DMS 273 (cell line): ENCODE measurements around the gene FRY.
"Not testable (repeated sequence)": the region's sequence is repeated elsewhere in the genome, so short reads cannot be mapped to it uniquely, and the experiment has no call there.

Source experiments
- DNase-seq: peaks from one replicate; lab custom pipeline; 2025; ENCODE audit not compliant: unreplicated experiment; lab: John Stamatoyannopoulos, UW

FRY gene

DNA sequence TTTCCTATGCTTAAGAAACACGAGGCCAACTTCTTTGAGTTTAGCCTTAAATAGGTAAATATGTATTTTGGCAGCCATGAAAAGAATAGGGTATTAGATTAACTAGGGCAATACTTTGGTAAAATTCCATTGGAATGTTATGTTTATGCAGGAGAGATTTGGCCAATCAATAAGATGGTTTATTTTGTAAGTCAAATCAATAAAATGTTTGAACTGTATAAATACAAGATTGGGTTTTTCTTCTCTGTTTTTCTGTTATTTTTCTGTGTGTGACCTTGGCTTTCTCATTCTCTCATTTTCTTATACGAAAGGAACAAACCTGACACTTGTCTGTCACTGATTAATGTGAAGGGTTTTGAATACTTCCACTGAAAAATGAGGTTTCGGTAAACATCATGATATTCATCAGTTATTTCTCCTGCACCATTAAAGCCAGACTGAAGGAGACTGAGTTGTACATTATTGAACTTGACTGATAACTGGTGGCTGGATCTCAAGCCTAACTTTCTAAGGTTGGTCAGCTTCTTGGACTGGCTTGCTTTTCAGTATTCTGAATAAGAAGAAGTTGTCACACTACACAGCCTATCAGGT lies 8.6 kb downstream of the FRY start:
- DNase-seq = no peak

DNA sequence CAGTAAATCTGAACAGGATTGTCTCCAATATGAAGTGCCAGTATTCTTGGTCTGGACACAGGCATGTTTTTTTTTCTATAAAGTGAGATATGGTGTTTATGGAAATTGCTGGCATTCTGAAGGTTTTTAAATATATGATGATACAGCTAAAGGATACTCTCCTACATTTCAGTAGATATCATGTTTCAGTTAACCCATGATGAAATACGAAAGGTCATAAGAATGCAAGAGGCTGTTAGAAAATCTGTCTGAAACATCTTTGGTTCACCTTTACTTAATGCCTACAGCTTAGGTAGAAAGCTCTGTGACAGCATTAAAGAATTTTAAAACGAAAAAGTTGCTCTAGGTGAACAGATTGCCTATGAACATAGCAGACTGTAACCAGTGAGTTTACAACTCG lies 9.1 kb downstream of the FRY start:
- no peak for DNase-seq

DNA sequence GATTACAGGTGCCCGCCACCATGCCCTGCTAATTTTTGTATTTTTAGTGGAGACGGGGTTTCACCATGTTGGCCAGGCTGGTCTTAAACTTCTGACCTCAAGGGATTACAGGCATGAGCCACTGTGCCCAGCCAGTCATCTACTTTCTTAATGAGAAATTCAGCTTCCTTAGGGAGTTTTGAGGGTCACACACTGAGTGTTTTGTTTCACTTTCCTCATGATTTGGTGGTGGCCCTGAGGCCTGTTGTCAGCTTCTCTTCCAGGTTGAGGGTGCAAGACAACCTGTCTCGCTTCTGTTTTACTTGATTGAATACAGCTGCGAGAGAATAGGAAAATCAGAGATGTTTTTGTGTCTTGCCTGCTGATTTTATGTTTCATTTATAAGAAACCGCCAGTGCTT lies 9.9 kb downstream of the FRY start:
- DNase-seq = no peak

DNA sequence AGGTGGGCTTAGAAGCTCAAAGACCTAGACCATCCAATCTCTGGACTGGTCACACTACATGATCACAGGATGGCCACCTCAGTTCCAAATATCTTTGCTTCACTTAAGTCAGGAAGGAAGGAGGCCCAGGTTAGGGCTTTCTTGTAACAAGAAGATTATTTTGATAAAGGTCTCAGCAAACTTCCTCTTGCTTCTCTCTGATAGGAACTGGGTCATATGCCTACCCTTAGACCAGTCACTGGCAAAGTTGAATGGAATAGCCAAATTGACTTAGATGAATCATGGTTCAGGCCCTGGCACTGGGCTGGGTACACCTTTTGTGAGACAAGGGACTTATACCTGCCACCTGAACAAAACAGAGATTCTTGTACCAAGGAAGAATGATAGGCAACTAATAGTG lies 11.0 kb downstream of the FRY start:
- DNase-seq = no peak

DNA sequence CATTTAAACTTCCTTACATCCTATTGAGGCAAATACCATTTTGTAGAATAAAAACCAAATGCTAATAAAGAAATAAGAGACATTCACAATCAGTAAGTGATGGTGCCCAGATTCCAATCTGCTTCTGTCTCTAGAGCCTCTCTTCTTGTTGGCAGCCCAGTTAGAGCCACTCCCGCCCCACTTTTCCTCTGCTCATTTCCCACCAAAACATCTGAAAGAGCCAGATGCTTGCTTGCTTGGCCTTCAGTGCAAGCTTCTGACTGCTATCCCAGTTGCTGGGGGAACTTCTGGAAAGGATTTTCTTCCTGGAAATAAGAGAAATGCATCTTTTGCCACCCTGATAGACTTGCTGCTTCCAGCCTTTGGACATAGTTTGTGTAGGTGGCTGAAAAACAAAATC lies 12.9 kb downstream of the FRY start:
- DNase-seq = no peak

DNA sequence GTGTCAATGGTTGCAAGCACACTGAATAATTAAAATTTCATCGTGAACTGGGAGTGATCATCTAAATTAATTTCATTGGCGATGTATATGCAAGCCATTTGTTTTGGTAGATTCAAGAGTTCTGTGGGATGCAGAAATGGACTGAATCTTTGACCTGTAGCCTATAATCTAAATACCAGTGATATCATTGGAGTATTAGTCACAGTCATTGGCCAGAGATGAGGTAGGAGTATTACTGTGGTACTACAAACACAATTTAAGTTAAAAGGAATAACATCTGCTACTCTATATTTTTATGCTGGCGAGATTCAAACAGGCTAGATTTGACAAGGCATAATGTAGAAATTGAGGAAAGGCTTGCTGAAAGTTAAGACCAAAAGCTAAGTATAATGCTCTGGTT lies 14.0 kb downstream of the FRY start:
- no peak for DNase-seq

DNA sequence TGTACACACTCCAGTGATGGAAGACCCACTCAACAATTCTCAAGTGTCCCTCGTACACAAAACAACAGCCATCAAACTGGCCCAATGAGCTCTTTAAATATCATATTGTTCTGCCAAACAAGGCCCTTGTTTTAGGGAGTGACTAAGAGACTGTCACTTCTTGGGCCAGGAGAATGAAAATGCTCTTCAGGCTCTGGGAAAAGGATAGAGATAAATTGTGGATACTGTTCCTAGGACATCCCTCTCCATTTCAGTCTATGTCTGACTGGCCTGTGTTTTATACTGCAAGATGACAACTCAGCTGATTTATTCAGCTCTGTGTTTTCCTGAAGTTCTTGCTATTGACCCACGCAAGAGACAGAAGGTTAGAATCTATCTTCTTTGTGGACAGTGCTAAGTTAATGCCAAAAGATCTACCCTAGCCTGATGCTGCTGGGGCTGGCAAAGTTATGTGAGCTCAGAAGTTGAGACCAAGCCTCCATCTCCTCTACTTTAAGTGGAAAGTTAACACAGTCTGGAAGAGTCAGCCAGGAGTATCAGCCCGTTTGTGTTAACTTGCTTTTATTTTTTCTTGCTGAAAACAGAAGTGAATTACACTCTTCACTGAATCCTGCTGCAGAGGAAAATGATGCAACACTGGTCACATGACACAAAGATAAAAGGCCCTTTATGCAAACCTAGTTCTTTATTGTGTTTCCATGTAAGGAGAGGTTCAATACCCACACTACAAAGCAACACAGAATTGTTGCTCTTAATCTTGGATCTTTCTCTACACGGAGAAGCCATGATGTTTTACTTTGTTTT lies 14.6 kb downstream of the FRY start:
- peak; percentile 35 for DNase-seq

DNA sequence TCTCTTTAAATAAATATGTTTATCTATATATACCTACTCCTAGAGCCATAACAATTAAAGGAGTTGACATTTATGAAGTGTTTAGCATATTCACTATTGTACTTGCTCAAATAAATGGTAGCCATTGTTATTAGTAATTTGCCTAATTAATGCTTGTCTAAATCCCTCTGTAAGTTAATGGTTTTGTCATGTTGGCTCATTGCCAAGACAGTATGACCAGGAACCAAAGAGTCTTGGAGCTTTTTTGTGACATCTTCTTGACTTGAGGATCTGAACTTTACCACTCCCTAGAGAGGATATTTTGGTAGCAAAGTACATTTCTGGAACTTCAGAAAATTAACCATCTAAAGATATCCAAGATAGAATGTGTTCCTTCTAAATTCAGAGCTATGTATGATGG lies 15.5 kb downstream of the FRY start:
- peak; percentile 2 for DNase-seq

DNA sequence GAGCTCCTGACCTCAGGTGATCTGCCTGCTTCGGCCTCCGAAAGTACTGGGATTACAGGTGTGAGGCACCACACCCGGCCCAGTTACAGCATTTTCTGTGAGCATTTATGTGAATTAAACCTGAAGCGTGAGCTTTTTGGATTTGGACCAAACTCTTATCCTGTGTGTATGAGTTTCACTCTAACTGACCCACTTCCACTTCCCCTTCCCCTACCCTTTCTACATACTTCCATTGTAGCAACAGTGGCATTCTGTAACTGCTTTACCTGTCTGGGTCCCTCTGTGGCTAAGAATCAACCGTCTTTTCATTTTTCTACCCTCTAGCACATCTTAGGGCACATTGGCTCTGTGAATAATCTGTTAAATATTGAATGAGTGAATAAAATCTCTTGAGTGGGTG lies 16.2 kb downstream of the FRY start:
- DNase-seq = no peak

DNA sequence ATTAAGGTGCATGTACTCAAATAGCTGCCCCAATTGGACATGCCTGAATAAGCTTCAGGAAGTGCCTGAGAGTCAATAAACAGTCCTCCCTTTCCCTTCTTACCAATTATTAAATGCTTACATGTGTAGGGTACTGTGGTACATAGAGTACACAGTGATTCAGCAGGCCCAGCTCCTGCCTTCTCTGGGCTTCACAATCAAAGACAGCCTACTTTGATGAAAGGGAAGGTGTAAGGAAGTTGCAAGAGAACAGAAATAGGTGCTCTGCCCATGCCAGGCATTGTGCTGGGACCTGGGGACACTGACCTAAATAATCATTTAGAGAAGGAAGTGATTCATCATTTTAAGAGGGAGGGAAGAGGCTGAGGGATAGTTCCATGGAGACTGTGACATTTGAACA lies 17.2 kb downstream of the FRY start:
- DNase-seq = no peak

DNA sequence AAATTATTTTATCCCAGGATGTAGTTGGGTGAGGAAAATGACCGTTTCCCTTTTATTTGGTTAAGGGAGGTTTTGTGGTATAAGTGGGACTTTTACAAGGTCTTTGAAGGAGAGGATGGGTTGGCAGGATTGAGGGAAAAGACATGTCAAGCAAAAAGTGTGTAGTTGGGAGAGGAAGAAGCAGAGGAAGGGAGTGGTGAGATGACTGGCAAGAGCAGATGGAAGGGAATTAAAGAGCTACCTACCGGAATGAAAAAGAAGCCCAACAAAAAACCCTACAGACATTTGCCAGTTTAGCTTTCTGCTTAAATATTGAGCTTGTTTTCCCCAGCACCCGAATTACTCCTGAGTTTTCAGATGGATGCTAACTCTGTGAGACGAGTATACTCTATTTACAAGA lies 19.6 kb downstream of the FRY start:
- no peak for DNase-seq

DNA sequence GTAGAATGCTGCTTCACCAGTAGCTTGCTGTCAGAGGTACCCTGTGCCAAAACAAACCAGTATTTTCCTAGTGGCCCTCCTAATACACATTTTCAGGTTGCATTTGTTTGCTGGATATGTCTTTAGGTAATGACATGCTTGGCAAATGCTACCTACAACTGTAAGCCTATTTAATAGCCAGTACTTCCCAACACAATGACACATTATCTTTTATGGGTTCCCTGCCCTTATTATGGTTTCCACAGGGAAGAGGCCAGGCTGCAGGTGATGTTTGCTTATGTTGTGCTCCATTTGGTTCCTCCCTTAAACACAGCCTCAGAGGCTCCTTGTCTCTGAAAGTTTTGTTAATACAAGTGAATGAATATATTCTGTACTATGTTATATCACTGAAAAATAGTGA lies 24.7 kb downstream of the FRY start:
- DNase-seq = no peak

DNA sequence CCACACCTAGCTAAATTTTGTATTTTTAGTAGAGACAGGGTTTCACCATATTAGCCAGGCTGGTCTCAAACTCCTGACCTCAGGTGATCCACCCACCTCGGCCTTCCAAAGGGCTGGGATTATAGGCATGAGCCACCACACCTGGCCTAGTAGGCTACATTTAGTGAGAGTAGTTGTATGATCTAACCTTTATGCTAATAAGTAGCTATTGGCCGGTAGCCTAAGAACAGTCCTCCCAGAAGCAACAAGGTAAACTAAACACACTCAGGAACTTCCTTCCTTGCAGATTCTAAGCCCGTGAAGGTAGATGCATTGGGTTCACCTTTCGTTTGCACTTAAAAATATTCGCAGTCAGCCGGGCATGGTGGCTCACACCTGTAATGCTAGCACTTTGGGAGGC lies 25.8 kb downstream of the FRY start:
- DNase-seq = not testable (repeated sequence)

DNA sequence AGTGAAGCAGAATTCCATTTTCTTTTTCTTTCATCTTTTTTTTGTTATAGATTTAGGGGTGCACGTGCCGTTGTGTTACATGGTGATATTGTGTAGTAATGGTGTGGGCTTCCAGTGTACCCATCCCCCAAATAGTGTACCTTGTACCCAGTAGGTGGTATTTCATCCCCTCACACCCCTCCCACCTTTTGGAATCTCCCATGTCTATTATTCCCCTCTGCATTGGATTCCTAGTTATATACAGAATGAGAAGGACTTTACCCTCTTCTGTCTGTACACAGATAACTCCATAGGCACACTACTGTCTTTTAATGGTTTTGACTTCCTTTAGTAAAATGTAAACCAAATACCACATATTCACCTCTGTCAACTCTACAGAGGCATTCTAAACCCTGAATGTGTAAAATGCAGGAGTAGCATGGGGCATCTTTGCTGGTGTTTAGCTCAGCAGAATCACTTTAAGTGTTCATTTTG lies 28.0 kb downstream of the FRY start:
- DNase-seq = no peak

DNA sequence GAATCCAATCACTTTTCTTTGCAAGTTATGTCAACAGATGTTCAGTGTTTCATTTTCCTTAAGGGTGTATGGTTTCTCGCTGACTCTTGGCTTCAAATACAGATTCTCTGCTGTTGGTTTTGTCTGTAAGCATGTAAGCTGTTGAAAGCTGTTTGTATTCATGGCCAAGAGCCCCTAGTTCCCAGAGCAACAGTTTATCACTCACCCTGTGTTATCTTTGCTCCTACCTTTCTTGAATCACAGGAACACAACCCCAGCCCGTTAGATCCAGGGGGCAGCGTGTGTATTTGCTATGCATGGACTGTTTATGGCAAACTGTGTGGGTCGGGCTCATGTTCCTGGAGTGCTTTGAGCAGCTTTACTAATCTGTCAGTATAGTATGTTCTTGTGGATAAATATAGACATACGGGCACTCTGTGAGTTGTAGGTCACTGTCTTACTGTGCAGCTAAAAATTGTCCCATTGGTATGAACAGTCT lies 28.9 kb downstream of the FRY start:
- DNase-seq = peak; percentile 14

DNA sequence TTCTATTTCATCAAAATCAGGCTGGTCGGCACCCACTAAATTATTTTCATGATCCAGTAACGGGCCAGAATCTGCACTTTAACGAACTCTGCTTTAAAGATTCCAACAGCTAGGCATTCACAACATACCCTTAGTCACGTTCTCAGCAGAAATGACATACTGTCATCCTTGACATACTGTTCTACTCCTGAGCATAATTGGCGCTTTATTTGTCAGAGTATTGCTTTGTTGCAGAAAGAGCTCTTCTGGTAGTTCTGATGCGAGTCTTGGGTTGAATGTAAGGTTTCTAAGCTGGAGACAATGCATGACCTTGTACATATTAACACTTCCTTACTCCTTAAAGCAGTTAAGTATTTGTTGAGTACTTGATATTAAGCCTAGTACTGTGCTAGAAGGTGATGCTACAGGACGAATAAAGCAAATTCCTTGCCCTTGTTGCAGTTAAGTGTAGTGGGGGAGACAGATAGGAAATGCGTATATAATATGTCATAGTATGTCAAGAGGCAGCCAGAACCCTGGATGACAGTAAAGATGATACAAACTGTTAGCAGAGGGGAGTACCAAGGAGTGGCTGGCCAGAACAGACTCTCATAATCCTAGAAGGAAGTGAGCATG lies 32.2 kb downstream of the FRY start:
- no peak for DNase-seq

DNA sequence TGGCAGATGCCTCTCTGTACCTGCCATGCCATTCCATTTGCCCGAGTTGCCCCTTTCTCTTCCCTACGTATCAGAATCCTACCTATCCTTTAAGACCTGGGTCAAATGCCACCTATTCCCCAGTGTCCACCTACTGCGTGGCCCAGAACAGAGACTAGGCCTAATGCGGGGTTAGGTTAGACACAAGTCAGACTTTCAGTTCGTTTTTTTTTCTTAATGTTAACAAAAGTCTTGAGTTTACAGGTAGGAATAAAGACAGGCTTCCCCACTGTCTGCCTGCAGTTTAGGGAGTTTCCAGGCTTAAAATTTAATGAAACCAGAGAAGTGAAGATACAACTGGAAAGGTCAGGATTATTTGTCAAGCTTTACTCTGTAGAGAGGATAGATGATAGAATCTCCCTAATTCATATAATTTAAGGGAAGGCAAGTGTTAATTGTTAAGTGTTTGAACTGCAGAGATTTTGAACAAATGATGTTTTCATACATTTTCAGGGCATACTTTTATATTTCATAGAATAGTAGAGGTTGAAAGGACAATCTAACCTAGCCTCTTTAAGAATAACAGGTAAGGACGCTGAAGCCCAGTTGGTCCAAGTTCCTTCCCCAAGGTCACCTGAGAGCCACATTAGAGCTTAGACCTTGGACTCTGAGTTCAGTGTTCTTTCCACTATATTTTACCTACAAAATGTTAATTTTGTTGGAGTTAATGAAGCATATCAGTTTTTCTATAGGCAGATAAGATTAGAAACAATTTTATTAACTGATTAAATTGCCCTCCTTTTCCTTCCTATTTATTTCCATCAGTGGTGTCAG lies 35.8 kb downstream of the FRY start:
- DNase-seq = no peak

DNA sequence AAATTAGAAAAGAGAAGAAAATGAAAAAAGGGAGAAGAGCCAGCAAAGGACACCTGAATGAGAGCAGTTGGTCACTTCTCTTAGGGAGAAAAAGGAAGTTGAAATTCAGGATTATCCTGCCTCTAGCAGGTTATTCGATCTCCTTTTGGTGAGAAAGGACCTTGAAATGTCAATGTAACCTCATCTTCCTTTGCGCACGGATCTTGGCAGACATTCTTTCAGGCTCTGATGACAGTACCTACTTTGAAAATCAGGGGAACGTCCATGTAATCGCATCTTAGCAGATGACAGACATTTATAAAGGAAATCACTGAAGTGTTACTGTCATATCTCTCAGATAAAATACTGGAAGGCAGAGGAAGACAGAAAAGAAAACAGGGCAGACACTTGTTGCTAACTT lies 36.7 kb downstream of the FRY start:
- DNase-seq = no peak

DNA sequence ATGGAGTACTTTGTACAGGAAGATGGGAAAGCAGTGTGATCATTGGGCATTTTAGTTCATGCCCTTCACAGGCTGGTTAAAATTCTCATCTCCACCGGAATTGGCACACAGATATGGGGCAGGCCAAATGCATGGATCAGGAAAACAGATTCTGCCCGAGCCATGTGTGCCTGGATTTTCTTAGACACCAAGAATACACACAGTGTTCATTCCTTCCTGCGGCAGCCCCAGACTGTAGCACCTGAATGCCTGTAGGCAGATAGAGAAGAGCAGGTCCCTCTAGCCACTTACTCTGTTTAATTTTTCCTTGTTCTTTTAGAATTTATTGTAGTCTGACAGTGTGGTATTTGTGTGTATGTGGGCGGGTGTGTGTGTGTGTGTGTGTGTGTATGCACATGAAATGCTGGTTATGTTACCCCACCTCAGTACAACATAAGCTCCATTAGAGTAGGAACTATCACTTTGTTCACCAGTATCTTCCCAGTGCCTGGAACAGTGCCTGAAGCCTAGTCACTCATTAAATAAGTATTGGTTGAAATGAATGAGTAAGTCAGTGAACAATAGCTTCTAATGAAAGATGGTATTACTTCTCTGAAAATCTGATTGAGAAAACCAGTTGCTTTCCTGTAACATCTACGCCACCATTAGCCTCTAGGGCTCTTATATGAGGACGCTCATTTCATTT lies 41.7 kb downstream of the FRY start:
- no peak for DNase-seq

DNA sequence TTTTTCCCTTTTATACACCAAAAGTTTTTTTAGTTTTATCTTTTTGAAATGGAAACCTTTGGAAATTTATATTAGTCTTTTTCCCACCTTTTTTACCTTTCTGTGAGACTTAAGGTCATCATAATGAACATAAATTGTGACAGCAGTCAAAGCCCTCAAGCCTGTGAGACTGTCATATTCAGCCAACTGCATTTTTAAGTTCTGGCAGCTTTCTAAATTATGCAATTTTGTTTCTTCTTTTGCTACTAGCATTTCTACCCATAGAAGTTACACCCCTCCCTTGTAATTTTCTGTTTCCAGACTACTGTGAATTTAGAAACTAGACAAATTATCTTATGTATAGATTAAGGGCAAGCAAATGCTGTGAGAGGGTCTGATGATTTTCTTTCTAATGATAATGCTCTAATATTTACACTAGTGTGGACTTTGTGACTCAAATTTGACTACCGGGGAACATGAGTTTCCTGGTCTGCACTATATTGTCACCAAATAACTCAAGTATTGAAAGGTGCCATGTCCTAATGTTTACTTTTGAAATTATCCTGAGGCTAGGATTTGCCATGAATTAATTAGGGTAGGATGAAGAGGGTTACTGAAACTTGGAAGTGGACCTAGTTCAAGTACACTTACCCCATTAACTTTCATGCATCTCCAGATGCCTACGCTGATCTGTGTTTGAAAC lies 43.7 kb downstream of the FRY start:
- DNase-seq = no peak
